H9 (cell line): ENCODE results near the gene UBE2D3. TPM values are rescaled to one million over a fixed set of nuclear protein-coding genes. Genes with fewer than 3 reads are reported as not detected.

Source experiments
- DNase-seq: peaks from one replicate; pipeline ENCODE4 v3.0.0-alpha.2; 2017
- H2AFZ ChIP-seq: one replicate; pipeline ENCODE4 v1.6.1; 2013; ENCODE audit warnings: mild to moderate bottlenecking, low read length, control low read depth, moderate library complexity
- H2AK5ac ChIP-seq: 2 replicates; pipeline ENCODE4 v1.6.1; 2013; ENCODE audit warnings: low read length, control low read depth, mixed read lengths; ENCODE audit not compliant: insufficient read length
- H2BK120ac ChIP-seq: one replicate; pipeline ENCODE4 v1.6.1; 2013; ENCODE audit warnings: low read depth, mild to moderate bottlenecking, low read length, control low read depth, inconsistent platforms; ENCODE audit not compliant: poor library complexity, severe bottlenecking
- H2BK12ac ChIP-seq: 2 replicates; pipeline ENCODE4 v1.6.1; 2013; ENCODE audit warnings: low read length, control low read depth, mixed read lengths, low read depth; ENCODE audit not compliant: insufficient read length
- H2BK15ac ChIP-seq: 2 replicates; pipeline ENCODE4 v1.6.1; 2013; ENCODE audit warnings: low read depth, low read length, control low read depth
- H2BK20ac ChIP-seq: one replicate; pipeline ENCODE4 v1.6.1; 2013; ENCODE audit warnings: low read depth, mild to moderate bottlenecking, low read length, control low read depth, inconsistent platforms; ENCODE audit not compliant: poor library complexity, severe bottlenecking
- H2BK5ac ChIP-seq: 2 replicates; pipeline ENCODE4 v1.6.1; 2013; ENCODE audit warnings: low read length, control low read depth, mixed read lengths; ENCODE audit not compliant: insufficient read length
- H3K14ac ChIP-seq: 2 replicates; pipeline ENCODE4 v1.6.1; 2013; ENCODE audit warnings: low read length, control low read depth; ENCODE audit not compliant: insufficient read depth
- H3K18ac ChIP-seq: 2 replicates; pipeline ENCODE4 v1.6.1; 2013; ENCODE audit warnings: low read depth, mild to moderate bottlenecking, mixed read lengths, low read length, control low read depth; ENCODE audit not compliant: insufficient read length
- H3K23ac ChIP-seq: 2 replicates; pipeline ENCODE4 v1.6.1; 2013; ENCODE audit warnings: low read length, control low read depth, mixed read lengths, low read depth; ENCODE audit not compliant: insufficient read length
- H3K23me2 ChIP-seq: 2 replicates; pipeline ENCODE4 v1.6.1; 2013; ENCODE audit warnings: low read depth, mild to moderate bottlenecking, mixed read lengths, low read length, control low read depth; ENCODE audit not compliant: insufficient read length, poor library complexity, severe bottlenecking
- H3K27ac ChIP-seq: 2 replicates; pipeline ENCODE4 v1.5.1; 2013; ENCODE audit warnings: low read length, control low read depth, mixed read lengths, low read depth; ENCODE audit not compliant: insufficient read length
- H3K27me3 ChIP-seq: 2 replicates; pipeline ENCODE4 v1.6.1; 2013; ENCODE audit warnings: low read length, control low read depth, inconsistent platforms; ENCODE audit not compliant: insufficient read depth
- H3K4ac ChIP-seq: 2 replicates; pipeline ENCODE4 v1.6.1; 2013; ENCODE audit warnings: low read depth, mild to moderate bottlenecking, control low read depth, inconsistent platforms, low read length, moderate library complexity
- H3K4me1 ChIP-seq: 2 replicates; pipeline ENCODE4 v1.6.1; 2013; ENCODE audit warnings: low read length, control low read depth, inconsistent platforms; ENCODE audit not compliant: insufficient read depth
- H3K4me2 ChIP-seq: 2 replicates; pipeline ENCODE4 v1.6.1; 2013; ENCODE audit warnings: low read length, control low read depth, mixed read lengths; ENCODE audit not compliant: insufficient read length, insufficient read depth
- H3K56ac ChIP-seq: 2 replicates; pipeline ENCODE4 v1.6.1; 2013; ENCODE audit warnings: low read depth, mild to moderate bottlenecking, mixed read lengths, low read length, control low read depth; ENCODE audit not compliant: insufficient read length
- H3K79me1 ChIP-seq: 2 replicates; pipeline ENCODE4 v1.6.1; 2013; ENCODE audit warnings: low read depth, mild to moderate bottlenecking, moderate library complexity, low read length, control low read depth, inconsistent platforms; ENCODE audit not compliant: insufficient read depth, poor library complexity, severe bottlenecking
- H3K79me2 ChIP-seq: 2 replicates; pipeline ENCODE4 v1.6.1; 2013; ENCODE audit warnings: low read length, control low read depth, inconsistent platforms; ENCODE audit not compliant: insufficient read depth
- H3K9ac ChIP-seq: 2 replicates; pipeline ENCODE4 v1.6.1; 2013; ENCODE audit warnings: low read length, control low read depth, mixed read lengths; ENCODE audit not compliant: insufficient read length; ENCODE audit errors: extremely low read depth
- H3K9me3 ChIP-seq: one replicate; pipeline ENCODE4 v1.6.1; 2013; ENCODE audit warnings: low read depth, low read length, inconsistent platforms; ENCODE audit not compliant: control insufficient read depth
- H3T11ph ChIP-seq: one replicate; pipeline ENCODE4 v1.6.1; 2013; ENCODE audit warnings: mild to moderate bottlenecking, low read length, control low read depth, inconsistent platforms
- H4K20me1 ChIP-seq: one replicate; pipeline ENCODE4 v1.6.1; 2013; ENCODE audit not compliant: control insufficient read depth, insufficient read length, insufficient read depth
- H4K5ac ChIP-seq: 2 replicates; pipeline ENCODE4 v1.6.1; 2013; ENCODE audit warnings: low read depth, mild to moderate bottlenecking, mixed read lengths, low read length, control low read depth; ENCODE audit not compliant: insufficient read length
- H4K8ac ChIP-seq: replicated peaks from 2 replicates; pipeline ENCODE4 v1.6.1; 2013; ENCODE audit warnings: low read length, control low read depth, mixed read lengths, low read depth; ENCODE audit not compliant: insufficient read length
- H4K91ac ChIP-seq: 2 replicates; pipeline ENCODE4 v1.6.1; 2013; ENCODE audit warnings: low read depth, mild to moderate bottlenecking, moderate library complexity, mixed read lengths, low read length, control low read depth; ENCODE audit not compliant: insufficient read length
- H3K27ac Mint-ChIP-seq, 3 experiments: 2 replicates in 2 of 3; 3 replicates in 1 of 3; pipeline ENCODE4 v1.8.0; 2020 to 2021; ENCODE audit warnings: mixed read lengths in 3 of 3, mild to moderate bottlenecking in 1 of 3, moderate library complexity in 1 of 3
- H3K27me3 Mint-ChIP-seq: 2 replicates; pipeline ENCODE4 v1.8.0; 2021; ENCODE audit warnings: low read depth, mild to moderate bottlenecking, moderate library complexity, mixed read lengths
- H3K36me3 Mint-ChIP-seq, 3 experiments: 2 replicates in 2 of 3; 3 replicates in 1 of 3; pipeline ENCODE4 v1.8.0; 2020 to 2021; ENCODE audit warnings: low read depth in 3 of 3, mixed read lengths in 3 of 3; ENCODE audit not compliant: insufficient read depth in 1 of 3
- H3K4me1 Mint-ChIP-seq, 2 experiments: 2 replicates each; pipeline ENCODE4 v1.8.0; 2020; ENCODE audit warnings: mixed read lengths in 2 of 2
- H3K4me3 Mint-ChIP-seq, 2 experiments: 2 replicates in 1 of 2; 3 replicates in 1 of 2; pipeline ENCODE4 v1.8.0; 2020 to 2021; ENCODE audit warnings: mild to moderate bottlenecking in 2 of 2, mixed read lengths in 2 of 2, moderate library complexity in 1 of 2
- H3K9me3 Mint-ChIP-seq, 2 experiments: 2 replicates in 1 of 2; 3 replicates in 1 of 2; pipeline ENCODE4 v1.8.0; 2020; ENCODE audit warnings: mild to moderate bottlenecking in 2 of 2, mixed read lengths in 2 of 2, moderate library complexity in 1 of 2
- WGBS: extraction: QIAGEN DNeasy Blood & Tissue Kit; methylation state at CpG from one replicate; pipeline ENCODE4 v1.1.7; 2013; ENCODE audit warnings: missing lambda C conversion rate, low lambda C conversion rate, mixed read lengths; ENCODE audit not compliant: insufficient read length; ENCODE audit errors: extremely low coverage; 5-methylcytosine and 5-hydroxymethylcytosine counted together
- total RNA-seq: library from RNA; stranded (reverse); gene quantifications from 2 replicates; pipeline ENCODE4 v1.2.1, GENCODE V29; 2021
- TF ChIP-seq, protein P1 (sequence below): fragments of 200-600 bp; sonication (generic); conservative IDR thresholded peaks from 3 replicates; pipeline ENCODE4 v1.8.0; 2021; ENCODE audit warnings: antibody characterized with exemption, mild to moderate bottlenecking

The UBE2D3 gene
- total RNA-seq, 1 experiment from 2014 or later = 378 TPM

DNA sequence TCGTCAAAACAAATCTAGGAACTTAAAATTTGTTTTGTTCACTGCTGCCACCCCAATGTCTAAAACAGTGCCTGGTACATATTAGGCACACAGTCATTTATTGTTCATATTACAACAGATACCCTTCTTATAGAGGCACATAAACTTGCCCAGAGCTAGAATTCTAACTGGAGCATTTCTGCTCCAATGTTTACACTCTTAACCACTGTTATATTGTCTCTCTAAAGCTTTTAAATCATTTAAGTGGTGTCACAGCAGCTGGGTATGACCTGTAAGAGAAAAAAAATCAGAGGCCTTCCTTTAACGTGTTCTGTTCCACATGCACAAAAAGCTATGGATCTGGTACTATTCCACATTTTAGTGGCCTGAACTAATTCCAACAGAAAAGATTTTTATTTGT is 3.0 kb downstream of the UBE2D3 start:
- Histone ChIP-seq H4K8ac (no peak overlapping the region), H3K4me2 (peak overlapping the region; percentile 73), H3T11ph (no peak overlapping the region), H2AK5ac (no peak overlapping the region), H3K79me2 (peaks cover 61% of the 10 kb centered on the region; the same call in 1 of the 2 replicates), H3K56ac (no peak overlapping the region), H2BK20ac (no peak overlapping the region), H3K4me1 (peaks cover 5% of the 10 kb centered on the region; the same call in 1 of the 2 replicates), H2BK5ac (no peak overlapping the region), H3K9me3 (no peaks in the 10 kb centered on the region), H4K5ac (no peak overlapping the region), H3K23me2 (no peaks in the 10 kb centered on the region), H3K27me3 (no peaks in the 10 kb centered on the region), H3K79me1 (no peaks in the 10 kb centered on the region), H3K4ac (no peak overlapping the region), H4K91ac (no peak overlapping the region), H2BK12ac (no peak overlapping the region), H2BK120ac (no peak overlapping the region), H2AFZ (no peak overlapping the region), H4K20me1 (peaks cover 2% of the 10 kb centered on the region), H3K27ac (no peak overlapping the region), H3K18ac (no peak overlapping the region), H2BK15ac (no peak overlapping the region), H3K23ac (no peak overlapping the region), H3K14ac (no peak overlapping the region), H3K9ac (peak overlapping the region; percentile 11)
- no peak for DNase-seq
- TF ChIP-seq, protein P1, sequence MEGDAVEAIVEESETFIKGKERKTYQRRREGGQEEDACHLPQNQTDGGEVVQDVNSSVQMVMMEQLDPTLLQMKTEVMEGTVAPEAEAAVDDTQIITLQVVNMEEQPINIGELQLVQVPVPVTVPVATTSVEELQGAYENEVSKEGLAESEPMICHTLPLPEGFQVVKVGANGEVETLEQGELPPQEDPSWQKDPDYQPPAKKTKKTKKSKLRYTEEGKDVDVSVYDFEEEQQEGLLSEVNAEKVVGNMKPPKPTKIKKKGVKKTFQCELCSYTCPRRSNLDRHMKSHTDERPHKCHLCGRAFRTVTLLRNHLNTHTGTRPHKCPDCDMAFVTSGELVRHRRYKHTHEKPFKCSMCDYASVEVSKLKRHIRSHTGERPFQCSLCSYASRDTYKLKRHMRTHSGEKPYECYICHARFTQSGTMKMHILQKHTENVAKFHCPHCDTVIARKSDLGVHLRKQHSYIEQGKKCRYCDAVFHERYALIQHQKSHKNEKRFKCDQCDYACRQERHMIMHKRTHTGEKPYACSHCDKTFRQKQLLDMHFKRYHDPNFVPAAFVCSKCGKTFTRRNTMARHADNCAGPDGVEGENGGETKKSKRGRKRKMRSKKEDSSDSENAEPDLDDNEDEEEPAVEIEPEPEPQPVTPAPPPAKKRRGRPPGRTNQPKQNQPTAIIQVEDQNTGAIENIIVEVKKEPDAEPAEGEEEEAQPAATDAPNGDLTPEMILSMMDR = no peak
- H3K4me1 Mint-ChIP-seq = peaks cover 41 to 55% of the 10 kb centered on the region in 2 experiments
- H3K27ac Mint-ChIP-seq = no peak overlapping the region
- no CpG with 5 or more reads among the region's 2 CpGs for WGBS
- no peak overlapping the region for H3K4me3 Mint-ChIP-seq
- H3K9me3 Mint-ChIP-seq = no peaks in the 10 kb centered on the region; a peak in 1 of 5 replicates
- H3K27me3 Mint-ChIP-seq = no peaks in the 10 kb centered on the region
- peaks cover 3 to 18% (median 10%) of the 10 kb centered on the region in 3 experiments; a peak in 5 of 7 replicates for H3K36me3 Mint-ChIP-seq
